HG03060 (cell line): ENCODE measurements around the gene HLA-DQA1.
A peak's percentile ranks its signal among the peaks of the same experiment; 100 is the strongest.
"Not testable (repeated sequence)": the region's sequence is repeated elsewhere in the genome, so short reads cannot be mapped to it uniquely, and the experiment has no call there.

Experiments used
- ATAC-seq: cut with Tn5 transposase; IDR thresholded peaks from one replicate; pipeline ENCODE4 v1.9.1; 2021; ENCODE audit warnings: low read depth, moderate number of reproducible peaks; ENCODE audit not compliant: unreplicated experiment

The HLA-DQA1 gene

DNA sequence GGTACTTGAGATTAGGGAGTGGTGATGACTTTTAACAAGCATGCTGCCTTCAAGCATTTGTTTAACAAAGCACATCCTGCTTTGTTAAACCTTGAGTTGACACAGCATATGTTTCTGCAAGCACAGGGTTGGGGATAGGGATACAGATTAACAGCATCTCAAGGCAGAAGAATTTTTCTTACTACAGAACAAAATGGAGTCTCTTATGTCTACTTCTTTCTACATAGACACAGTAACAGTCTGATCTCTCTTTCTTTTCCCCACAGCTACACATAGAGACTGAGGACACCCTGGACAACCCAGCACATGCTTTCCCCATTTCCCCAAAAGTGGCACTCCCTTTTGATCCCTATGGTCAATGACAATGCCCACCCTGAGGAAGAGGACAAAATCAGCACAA, 20.6 kb downstream of the HLA-DQA1 start:
- ATAC-seq = not testable (repeated sequence)

DNA sequence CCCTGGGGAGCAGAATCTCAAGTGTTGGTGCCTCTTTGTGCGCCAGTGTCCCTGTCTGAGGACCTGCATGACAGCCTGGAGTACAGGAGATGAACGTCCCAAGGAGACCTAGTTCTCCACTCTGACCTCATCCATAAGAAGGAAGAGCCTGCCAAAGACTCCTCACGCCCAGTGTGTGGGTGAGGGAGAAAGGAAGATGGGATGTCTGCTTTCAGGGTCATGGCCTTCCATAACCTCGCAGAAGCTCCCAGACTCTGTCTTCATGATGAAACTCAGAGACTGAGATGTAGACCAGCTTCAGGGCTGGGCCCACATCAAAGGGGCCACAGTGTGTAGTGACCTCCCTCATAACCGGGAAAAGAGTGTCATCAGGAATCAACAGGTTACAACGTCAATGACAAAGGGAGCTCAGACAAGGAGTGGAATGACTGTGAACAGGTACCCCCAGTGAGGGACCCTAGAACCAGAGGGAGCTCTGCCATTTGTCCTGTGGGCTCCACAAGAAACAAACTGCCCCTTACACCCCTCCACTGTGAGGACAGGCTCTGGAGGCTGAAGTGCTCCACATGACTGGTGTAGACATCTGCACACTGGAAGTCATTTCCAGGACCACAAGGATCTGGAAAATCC, 21.2 kb downstream of the HLA-DQA1 start:
- ATAC-seq = no peak

DNA sequence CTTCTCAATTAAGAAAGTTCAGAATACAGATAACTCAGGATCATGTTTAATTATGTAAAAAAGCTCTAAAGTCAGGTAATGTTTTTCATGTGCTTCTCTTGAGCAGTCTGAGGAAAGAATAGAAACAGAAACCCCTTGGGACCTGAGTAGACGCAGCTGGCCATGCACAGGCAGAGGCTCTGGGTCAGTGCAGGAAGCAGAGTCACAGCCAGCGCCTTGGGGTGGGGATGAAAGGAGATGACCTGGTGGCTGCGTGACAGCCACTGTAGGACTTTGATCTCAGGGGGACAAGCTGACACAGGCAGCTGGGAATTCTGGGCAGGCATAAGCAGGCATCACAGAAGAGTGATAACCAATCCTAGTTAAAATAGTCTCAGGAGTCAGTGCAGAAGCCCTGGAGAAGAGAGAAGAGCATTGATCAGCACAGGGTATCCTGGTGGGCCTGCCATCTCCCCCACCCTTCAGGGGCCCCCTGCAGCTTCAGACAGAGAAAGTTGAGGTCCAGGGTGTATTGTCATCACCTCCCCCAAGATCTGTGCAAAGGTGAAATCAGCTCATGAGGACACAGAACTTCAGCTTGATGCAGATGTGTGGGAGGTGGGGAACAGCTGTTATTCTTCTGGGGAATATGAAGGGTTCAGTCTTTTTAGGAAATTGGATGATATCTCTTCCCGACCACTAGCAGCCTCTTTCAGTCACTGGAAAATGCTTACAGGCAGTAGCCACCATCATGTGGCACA, 22.8 kb downstream of the HLA-DQA1 start:
- ATAC-seq = peak; percentile 38

DNA sequence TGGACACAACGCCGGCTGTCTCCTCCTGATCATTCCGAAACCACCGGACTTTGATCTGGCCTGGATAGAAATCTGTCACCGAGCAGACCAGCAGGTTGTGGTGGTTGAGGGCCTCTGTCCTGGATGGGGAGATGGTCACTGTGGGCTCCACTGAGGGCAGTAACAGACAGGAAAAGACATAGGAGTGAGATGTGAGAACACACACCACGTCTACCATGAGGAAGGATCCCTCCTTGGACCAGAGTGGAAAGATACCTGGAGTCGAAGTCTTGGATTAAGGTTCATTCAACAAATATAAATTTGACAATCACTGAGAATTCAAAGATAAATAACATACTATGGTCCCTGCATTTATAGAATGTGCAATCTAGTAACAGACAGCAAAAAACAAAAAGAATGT, 24.9 kb downstream of the HLA-DQA1 start:
- no peak for ATAC-seq

DNA sequence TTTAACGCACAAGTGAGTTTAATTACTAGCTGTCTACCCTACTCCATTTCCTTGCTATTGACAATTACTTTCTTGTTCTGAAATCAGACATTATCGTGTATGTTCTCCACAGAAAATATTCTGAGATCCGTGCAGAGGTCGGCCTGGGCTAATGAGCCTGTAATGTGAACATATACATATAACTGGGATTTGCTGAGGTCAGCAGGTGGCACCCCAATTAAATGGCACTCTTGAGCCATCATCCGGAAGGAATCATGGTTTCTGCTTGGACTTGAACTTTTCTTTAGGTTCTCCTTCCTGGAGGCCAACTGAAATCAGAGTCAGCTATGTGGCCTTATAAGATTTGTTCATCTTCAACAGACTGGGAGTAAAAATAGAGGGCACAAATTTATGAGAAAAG, 25.6 kb downstream of the HLA-DQA1 start:
- no peak for ATAC-seq

DNA sequence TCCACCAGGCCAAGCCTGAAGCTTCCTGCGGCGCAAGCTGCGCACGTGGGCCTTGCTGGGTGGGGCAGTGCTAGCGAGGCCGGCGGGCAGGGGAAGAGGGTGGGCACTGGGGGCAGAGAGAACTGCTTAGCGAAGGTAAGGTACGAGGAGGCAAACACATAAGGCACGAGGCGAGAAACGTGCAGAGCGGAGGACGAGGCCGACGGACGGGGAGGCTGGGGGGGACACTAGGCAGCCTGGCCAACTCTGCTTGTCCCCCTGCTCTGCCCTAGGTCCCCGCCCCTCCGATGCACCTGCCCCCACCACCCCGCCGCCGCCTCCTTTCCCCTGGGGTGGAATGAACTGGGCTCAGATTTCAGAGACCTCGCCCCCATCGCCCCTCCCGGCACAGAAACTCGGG, 27.1 kb downstream of the HLA-DQA1 start:
- ATAC-seq = no peak

DNA sequence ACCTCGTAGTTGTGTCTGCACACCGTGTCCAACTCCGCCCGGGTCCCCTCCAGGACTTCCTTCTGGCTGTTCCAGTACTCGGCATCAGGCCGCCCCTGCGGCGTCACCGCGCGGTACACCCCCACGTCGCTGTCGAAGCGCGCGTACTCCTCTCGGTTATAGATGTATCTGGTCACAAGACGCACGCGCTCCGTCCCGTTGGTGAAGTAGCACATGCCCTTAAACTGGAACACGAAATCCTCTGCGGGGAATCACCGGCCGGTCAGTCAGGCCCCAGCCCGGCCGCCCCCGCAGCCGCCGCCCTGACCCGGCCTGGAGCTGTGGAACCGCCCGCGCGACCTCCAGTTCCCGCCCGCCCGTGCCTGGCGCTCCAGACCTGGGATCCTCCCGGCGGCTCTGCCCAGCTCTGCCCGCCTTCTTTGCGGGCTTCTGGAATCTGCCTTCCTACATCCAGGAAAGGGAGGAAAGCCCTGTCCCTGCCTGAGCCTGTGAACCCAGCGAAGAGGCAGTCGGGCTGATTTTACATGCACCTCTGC, 27.7 kb downstream of the HLA-DQA1 start:
- no peak for ATAC-seq

DNA sequence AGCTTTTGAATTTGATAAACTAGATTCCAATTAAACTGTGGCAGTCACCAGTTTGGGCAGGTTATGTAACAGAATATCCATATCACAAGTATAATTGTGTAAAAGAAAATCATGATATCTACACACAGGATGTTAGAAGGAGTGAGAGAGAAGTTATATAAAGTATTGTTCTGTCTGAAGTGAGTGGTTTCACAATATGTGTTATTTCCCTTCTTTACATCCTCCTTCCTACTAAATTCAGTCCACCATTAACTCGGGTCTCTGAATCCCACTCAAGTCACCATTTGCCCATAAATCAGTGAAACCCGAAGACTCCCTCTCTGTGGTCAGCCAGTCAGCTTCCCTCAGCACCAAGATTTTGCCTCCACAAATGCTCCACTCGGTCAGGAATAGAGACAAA, 28.5 kb downstream of the HLA-DQA1 start:
- no peak for ATAC-seq

DNA sequence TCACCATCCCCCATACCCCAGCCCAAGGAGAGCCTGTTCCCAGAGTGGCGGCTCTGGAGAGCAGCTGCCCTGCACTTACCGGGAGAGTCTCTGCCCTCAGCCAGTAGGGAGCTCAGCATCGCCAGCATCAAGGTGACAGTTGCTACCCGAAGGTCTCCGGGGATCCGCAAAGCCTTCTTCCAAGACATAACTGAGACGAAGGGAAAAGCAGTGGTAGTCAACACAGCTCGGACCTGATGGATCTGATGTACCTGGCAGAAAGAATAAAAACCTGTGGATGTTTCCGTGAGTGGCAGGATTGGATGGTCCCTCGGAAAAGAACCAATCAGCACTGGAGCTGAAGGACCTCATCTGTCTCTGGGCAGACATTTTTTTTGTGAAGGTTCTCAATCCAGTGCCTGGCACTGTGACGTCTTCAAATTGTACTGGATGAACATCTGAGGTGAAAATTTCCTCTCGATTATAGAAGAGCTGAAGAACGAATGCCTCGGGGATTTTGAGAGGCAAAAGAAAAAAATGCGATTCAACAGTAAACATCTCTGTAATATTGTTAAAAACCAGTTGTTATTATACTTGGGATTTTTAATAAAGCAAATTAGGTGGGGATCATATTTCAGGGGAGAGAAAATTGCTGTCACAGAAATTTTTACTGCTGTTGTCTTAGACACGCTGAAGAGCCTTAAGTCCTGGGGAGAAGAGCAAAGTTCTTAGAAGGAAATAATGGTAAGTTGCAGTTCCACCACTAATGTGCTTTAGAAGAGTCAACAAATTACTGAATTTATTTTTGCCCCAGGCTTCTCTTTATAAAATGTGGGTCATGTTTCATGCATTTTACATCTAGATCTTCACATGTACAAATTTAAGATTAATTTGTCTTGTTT, 29.5 kb downstream of the HLA-DQA1 start, which contains the start of gene HLA-DQB1:
TSS of gene HLA-DQB1 (minus strand) at position 238 of the 881 bp plus-strand sequence. CDS start at position 188, 50 bp downstream.
- no peak for ATAC-seq

DNA sequence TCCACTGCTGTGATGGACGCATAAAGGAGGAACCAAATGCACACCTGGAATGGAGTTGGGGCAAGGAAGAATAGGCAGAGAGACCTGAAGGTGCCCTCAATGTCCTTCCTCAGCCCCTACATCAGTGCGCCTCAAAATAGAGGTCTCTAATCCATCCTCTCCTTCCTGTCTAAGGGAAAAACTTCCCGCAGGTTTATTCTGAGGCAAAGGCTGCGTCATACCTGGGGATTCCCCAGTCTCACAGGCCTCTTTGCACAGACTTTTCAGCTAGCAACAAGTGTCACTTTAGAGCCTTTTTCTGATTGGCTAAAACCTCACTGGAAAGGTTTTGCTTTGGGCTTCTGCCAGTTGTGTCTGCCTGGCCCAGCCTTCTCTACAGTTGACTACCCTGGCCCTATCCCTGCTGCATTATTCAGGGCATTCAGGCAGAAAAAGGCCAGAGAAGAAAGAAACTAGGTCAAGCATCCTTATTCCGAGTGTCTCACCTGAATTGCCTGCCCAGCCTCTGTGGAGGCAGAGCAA, 31.1 kb downstream of the HLA-DQA1 start:
- peak; percentile 40 for ATAC-seq

DNA sequence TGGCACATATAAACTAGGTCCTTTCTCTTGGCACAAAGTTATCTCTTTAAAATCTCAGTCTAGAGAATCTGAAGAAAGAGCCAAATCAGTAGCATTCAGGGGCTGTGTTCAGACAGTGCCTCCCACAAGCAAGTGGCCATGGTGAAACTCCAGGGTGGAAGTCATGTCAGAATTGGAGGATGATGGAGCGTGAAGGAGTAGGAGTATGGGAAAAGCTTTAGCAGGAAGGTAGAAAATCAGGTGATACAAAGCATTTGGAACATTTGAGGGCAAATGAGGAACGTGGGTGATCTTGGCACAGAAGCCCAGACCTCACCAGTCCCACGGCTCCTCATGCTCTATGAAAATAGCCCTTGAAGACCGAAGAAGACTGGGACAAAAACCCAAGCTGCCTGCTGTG, 32.0 kb downstream of the HLA-DQA1 start:
- no peak for ATAC-seq

DNA sequence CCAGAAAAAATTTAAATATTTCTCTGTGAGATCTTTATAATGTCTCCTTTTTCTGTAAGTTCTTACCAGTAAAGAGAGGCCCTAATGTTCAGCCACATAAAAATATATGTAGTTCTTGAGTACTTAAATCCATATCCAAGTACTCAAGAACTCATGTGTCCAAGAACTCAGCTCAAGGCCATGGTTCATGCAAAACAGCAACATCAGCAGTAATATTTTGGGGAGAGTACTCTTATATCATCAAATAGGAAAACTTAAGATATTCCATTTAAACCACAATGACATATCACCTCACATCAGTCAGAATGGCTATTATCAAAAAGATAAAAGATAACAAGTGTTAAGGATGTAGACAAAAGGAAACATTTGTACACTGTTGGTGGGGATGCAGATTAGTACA, 32.7 kb downstream of the HLA-DQA1 start:
- no peak for ATAC-seq

DNA sequence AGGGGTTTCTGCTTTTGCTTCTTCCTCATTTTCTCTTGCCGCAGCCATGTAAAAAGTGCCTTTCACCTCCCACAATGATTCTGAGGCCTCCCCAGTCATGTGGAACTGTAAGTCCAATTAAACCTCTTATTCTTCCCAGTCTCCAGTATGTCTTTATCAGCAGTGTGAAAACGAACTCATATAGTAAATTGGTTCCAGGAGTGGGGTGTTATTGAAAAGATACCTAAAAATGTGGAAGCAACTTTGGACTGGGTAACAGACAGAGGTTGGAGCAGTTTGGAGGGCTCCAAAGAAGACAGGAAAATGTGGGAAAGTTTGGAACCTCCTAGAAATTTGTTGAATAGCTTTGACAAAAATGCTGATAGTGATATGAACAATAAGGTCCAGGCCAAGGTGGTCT, 34.7 kb downstream of the HLA-DQA1 start:
- ATAC-seq = not testable (repeated sequence)

DNA sequence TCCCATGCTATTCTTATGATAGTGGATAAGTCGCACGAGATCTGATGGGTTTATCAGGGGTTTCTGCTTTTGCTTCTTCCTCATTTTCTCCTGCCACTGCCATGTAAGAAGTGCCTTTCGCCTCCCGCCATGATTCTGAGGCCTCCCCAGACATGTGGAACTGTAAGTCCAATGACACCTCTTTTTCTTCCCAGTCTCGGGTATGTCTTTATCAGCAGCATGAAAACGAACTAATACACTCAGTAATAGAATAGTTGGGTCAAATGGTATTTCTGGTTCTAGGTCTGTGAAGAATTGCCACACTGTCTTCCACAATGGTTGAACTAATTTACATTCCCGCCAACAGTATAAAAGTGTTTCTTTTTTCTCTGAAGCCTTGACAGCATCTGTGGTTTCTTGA, 36.9 kb downstream of the HLA-DQA1 start:
- ATAC-seq = not testable (repeated sequence)

DNA sequence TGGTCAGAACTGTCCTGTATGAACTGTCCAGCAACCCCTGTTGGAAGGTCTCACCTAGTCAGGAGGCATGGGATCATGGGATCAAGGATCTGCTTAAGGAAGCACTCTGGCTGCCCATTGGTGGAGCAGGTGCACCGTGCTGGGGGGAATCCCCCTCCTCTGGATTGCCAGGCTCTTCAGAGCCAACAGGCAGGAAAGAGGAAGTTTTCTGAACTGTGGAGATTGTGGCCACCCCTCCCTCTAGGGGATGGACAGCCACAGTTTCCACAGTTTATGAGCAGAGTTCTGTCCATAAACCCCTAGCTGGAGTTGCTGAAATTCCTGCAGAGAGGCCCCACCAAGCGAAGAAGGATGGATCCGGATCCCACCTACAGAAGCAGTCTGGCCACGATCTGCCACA, 42.3 kb downstream of the HLA-DQA1 start:
- ATAC-seq = no peak

DNA sequence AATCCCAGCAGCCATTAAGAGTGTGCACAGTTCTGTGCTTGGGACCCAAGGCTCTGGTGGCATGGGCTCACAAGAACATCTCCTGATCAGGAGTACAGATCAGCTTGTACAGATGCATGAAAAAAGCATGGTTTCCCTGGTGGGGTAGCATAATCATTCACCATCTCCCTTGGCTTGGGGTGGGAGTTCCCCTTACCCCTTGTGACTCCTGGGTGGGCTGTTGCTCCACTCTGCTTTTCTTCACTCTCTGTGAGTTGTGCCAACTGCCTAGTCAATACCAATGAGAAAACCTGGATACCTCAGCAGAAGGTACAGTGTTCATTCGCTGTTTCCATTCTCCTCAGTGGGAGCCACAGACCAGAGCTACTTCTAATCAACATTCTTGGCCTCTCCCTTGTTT, 42.8 kb downstream of the HLA-DQA1 start:
- ATAC-seq = no peak

DNA sequence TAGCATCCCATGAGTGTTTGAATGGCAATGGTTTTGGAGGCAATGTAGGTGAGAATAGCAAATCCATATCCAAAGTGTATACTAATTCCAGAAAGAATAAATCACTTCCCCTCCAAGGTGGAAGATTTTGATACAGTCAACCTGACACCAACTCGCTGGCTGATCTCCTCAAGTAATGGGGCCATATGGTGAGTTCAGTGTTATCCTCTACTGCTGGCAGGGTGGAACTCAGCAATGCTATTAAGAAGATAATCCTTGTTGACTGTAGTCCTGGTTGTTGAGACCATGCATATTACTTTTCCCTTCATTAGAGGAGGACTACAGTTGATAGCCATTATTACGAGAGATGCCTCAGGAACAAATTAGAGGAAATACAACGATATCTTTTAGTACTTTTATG, 47.0 kb downstream of the HLA-DQA1 start:
- no peak for ATAC-seq

DNA sequence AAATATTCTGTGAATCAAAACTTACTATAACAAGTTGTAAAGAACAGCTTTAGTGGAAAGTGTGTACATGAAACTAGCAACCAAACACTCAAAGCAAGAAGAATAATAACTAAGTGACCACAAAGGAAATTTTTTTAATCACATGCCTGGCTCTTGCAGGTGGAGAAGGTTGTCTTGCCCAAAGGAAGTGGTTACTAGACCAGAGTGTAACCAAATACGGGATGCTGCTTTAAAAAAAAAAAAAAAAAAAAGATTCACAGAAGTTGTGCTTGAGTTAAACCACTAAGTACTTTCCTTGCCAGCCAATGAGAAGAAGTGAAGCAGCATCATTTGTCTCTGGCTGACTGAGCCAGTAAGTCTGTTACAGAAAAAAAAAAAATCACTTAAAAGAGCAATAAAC, 48.4 kb downstream of the HLA-DQA1 start:
- ATAC-seq = peak; percentile 94

DNA sequence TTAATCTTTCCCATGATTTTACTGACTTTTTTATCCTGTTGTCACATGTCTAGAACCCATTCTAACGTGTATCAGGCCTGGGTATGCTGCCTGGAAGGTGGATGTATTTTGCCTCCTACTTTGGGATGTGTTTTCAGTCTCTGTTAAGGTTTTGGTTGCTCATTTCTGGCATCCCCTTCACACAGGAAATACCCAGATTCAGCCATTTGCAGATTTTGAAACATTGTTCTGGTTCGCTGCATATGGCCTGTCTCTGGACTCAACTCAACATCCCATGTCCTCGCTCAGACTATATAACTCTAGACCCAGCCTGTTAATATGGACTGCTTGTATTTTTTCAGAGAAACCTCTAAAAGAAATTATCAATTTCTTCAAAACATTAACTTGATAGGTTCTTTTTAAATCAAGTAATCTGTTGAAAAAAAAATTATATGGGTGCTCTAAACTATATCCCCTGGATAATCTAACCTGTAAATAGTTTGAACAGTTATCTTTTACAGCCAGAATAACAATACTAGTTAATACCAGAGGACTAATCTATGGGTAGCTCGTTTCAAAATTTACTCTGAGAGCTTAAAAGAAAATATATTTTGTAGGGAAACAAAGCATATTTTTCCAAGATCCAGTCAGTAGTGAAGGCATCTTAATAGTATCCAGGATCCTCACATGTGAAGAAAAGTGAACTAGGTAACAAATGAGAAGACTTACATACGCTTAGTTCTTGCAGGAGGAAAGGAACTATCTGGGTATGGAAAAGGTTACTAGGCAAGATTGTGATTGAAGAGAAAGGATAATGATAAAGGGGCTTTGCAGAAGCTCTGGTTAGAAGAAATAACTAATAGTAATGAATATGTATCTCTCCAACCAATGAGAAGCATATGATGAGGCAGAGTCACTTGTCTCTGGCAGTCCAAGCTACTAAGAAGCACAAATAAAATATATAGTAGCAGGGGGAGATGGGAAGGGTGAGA, 52.6 kb downstream of the HLA-DQA1 start:
- no peak for ATAC-seq

DNA sequence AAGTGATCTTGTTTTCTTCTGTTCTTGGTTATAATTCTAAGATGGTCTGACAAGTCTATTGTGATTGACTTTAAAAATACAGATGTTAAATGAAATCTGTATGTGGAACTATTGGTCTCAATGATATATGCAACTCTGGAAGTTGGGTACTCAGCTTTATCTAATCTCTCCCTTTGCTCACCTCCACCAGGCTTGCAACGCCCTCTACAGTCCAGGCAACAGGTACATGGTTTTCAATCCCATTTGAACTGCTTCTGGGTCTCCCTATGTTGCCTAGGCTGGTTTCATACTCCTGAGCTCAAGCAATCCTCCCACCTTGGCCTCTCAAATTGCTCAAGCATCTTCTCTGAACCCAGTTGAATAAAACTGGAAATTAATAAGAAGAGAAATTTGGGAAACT, 54.8 kb downstream of the HLA-DQA1 start:
- ATAC-seq = no peak
